A549 (cell line): ENCODE measurements around the gene BARX1.

Experiments
- CEBPB ChIP-seq, 2 experiments: fragments of >200 bp in 1 of 2; sonication (Bioruptor Twin) in 1 of 2; formaldehyde crosslinking in 1 of 2; IDR thresholded peaks; 2 replicates each; pipeline ENCODE4 v1.6.1; 2012 to 2016
- CHD4 ChIP-seq: fragments of 200-600 bp; sonication (generic); IDR thresholded peaks from 2 replicates; pipeline ENCODE4 v1.6.1; 2016; ENCODE audit warnings: antibody characterized with exemption, mild to moderate bottlenecking, borderline replicate concordance
- EP300 ChIP-seq, 2 experiments: fragments of >200 bp; sonication (Bioruptor Twin); formaldehyde crosslinking; IDR thresholded peaks; 2 replicates in 1 of 2; 3 replicates in 1 of 2; pipeline ENCODE4 v1.6.1; 2016 to 2017
- ESRRA ChIP-seq: fragments of 150-350 bp; IDR thresholded peaks from 2 replicates; pipeline ENCODE4 v1.6.1; 2014; ENCODE audit warnings: mild to moderate bottlenecking, low read length, borderline replicate concordance
- GATA3 ChIP-seq: IDR thresholded peaks from 2 replicates; pipeline ENCODE4 v1.6.1; 2012; ENCODE audit warnings: borderline replicate concordance
- JUN ChIP-seq, 2 experiments: fragments of >200 bp; sonication (Bioruptor Twin); formaldehyde crosslinking; IDR thresholded peaks; 2 replicates in 1 of 2; 3 replicates in 1 of 2; pipeline ENCODE4 v1.6.1; 2016 to 2017
- MAFK ChIP-seq: fragments of 450-650 bp; IDR thresholded peaks from 2 replicates; pipeline ENCODE4 v1.6.1; 2014; ENCODE audit not compliant: partially characterized antibody
- POLR2A ChIP-seq: IDR thresholded peaks from 2 replicates; pipeline ENCODE4 v1.6.1; 2012; ENCODE audit warnings: mild to moderate bottlenecking, low read length
- RCOR1 ChIP-seq: fragments of 150-350 bp; IDR thresholded peaks from 2 replicates; pipeline ENCODE4 v1.6.1; 2014; ENCODE audit warnings: antibody characterized with exemption, low read length, low read depth
- RFX5 ChIP-seq: fragments of 450-650 bp; IDR thresholded peaks from 2 replicates; pipeline ENCODE4 v1.7.1; 2014; ENCODE audit warnings: antibody characterized with exemption, mild to moderate bottlenecking, moderate library complexity
- RNF2 ChIP-seq: fragments of 200-600 bp; sonication (generic); IDR thresholded peaks from 2 replicates; pipeline ENCODE4 v1.6.1; 2016; ENCODE audit warnings: low read depth, mild to moderate bottlenecking, antibody characterized with exemption, moderate library complexity, borderline replicate concordance
- SMC3 ChIP-seq: fragments of >200 bp; sonication (Bioruptor Twin); formaldehyde crosslinking; IDR thresholded peaks from 3 replicates; pipeline ENCODE4 v1.6.1; 2018; ENCODE audit warnings: inconsistent platforms
- TF ChIP-seq, protein P1 (sequence below): fragments of >200 bp; sonication (Bioruptor Twin); formaldehyde crosslinking; IDR thresholded peaks from 3 replicates; pipeline ENCODE4 v1.5.1; 2016
- TF ChIP-seq, protein P2 (sequence below): IDR thresholded peaks from 2 replicates; pipeline ENCODE4 v1.6.1; 2012

DNA sequence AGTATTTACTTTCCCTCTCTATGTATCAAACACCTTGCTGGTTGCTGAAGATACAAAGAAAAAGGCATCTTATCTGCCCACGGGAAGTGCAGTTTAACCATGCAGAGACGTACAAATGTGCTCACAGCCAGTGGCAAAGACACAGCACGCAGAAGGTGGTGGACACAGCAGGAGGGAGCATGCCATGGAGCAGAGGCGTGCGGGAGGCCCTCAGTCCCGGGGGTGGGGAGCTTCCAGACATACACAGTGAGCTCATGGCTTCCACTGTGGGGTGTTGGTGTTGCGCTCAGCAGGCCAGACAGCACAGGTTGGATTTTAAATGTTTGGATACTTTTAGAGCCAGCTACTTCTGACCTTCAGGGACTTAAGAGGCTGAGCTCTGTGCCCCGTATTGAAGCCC, 8.8 kb upstream of the BARX1 start:
- TF ChIP-seq, protein P1, sequence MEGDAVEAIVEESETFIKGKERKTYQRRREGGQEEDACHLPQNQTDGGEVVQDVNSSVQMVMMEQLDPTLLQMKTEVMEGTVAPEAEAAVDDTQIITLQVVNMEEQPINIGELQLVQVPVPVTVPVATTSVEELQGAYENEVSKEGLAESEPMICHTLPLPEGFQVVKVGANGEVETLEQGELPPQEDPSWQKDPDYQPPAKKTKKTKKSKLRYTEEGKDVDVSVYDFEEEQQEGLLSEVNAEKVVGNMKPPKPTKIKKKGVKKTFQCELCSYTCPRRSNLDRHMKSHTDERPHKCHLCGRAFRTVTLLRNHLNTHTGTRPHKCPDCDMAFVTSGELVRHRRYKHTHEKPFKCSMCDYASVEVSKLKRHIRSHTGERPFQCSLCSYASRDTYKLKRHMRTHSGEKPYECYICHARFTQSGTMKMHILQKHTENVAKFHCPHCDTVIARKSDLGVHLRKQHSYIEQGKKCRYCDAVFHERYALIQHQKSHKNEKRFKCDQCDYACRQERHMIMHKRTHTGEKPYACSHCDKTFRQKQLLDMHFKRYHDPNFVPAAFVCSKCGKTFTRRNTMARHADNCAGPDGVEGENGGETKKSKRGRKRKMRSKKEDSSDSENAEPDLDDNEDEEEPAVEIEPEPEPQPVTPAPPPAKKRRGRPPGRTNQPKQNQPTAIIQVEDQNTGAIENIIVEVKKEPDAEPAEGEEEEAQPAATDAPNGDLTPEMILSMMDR, result no peak
- no peak for TF ChIP-seq EP300 (IDR thresholded peaks at IDR 0.05)
- TF ChIP-seq RFX5, result no peak
- no peak for TF ChIP-seq JUN (IDR thresholded peaks at IDR 0.05)
- no peak for TF ChIP-seq CHD4
- TF ChIP-seq, protein P2, sequence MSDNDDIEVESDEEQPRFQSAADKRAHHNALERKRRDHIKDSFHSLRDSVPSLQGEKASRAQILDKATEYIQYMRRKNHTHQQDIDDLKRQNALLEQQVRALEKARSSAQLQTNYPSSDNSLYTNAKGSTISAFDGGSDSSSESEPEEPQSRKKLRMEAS, result no peak
- TF ChIP-seq RNF2, result no peak
- TF ChIP-seq ESRRA, result no peak
- no peak for TF ChIP-seq CEBPB (IDR thresholded peaks at IDR 0.05)
- no peak for TF ChIP-seq POLR2A
- no peak for TF ChIP-seq MAFK
- no peak for TF ChIP-seq GATA3
- TF ChIP-seq SMC3, result no peak
- TF ChIP-seq RCOR1, result no peak
